ENCODE results near the gene AGTPBP1.
"Not testable (repeated sequence)": the region's sequence is repeated elsewhere in the genome, so short reads cannot be mapped to it uniquely, and the experiment has no call there.

AGTPBP1 gene

DNA sequence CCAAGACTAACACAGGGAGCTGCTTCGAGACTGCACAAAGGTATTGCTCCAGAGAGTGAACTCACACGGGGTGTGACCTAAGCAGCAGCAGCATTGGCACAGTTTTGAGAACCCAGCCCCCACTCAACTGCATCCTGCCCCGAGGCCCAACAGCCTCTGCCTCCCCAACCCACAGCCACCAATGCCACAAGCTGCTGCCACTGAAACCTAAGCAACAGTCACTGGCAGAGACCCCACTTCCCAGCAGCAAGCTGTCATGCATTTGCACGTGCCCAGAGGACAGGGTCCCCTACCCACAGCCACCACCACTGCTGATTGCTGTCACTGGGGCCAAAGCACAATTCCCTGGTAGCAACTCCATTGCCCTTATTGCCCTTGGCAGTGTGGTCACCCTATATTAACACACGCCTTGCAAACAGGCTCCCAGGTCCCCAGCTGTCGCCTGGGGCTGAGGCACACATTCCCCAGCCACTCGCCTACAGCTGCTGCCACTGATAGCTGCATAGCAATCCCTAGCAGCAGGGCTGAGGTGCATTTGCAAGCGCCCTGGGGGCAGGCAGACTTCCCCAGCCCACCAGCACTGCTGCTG lies 141.0 kb downstream of the AGTPBP1 start:
- H3K27ac ChIP-seq = no peak overlapping the region
- TF ChIP-seq ZFX (IDR thresholded peaks at IDR 0.05) = no peak
- TF ChIP-seq, protein P1, sequence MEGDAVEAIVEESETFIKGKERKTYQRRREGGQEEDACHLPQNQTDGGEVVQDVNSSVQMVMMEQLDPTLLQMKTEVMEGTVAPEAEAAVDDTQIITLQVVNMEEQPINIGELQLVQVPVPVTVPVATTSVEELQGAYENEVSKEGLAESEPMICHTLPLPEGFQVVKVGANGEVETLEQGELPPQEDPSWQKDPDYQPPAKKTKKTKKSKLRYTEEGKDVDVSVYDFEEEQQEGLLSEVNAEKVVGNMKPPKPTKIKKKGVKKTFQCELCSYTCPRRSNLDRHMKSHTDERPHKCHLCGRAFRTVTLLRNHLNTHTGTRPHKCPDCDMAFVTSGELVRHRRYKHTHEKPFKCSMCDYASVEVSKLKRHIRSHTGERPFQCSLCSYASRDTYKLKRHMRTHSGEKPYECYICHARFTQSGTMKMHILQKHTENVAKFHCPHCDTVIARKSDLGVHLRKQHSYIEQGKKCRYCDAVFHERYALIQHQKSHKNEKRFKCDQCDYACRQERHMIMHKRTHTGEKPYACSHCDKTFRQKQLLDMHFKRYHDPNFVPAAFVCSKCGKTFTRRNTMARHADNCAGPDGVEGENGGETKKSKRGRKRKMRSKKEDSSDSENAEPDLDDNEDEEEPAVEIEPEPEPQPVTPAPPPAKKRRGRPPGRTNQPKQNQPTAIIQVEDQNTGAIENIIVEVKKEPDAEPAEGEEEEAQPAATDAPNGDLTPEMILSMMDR (conservative IDR thresholded peaks at IDR 0.05) = no peak

DNA sequence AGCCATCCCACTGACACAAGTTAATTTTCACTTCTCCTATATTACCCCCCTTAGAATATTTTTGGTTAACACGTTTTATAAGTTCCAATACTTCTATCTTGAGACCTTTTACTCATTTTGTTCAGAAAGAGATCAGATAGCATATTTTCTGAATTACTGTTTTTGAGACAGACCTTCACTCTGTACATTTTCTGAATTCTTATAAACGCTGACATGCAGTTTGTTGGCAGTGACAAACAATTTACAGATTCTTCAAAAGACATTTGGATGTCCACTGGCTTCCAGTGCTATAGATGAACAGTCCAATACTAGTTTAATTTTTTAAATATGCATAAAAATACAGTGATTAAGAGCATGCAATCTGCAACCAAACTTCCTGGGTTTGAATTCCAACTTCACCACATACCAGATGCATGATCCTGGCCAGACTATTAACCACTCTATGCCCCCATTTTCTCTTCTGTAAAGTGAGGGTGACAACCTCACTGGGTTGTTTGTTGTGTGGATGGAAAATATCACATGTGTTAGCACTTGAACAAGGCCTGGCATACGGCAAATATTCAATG lies 142.1 kb downstream of the AGTPBP1 start:
- TF ChIP-seq, protein P1 (conservative IDR thresholded peaks at IDR 0.05) = no peak
- TF ChIP-seq ZFX (IDR thresholded peaks at IDR 0.05) = no peak
- H3K27ac ChIP-seq = no peak overlapping the region

DNA sequence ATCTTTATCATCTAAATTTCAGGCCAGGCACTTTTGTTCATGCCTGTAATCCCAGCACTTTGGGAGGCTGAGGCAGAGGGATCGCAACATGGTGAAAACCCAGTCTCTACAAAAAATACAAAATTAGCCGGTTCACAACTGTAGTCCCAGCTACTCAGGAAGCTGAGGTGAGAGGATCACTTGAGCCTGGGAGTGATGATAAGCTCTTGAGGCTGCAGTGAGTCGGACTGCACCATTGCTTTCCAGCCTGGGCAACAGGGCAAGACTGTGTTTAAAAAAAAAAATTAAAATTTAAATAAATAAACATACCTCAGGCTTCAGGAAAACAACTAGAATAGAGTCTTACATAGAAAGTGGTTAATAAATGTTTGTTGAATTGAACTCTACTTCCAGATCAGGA lies 147.4 kb downstream of the AGTPBP1 start:
- H3K27ac ChIP-seq = no peak overlapping the region
- TF ChIP-seq, protein P1 (conservative IDR thresholded peaks at IDR 0.05) = no peak
- no peak for TF ChIP-seq ZFX (IDR thresholded peaks at IDR 0.05)

DNA sequence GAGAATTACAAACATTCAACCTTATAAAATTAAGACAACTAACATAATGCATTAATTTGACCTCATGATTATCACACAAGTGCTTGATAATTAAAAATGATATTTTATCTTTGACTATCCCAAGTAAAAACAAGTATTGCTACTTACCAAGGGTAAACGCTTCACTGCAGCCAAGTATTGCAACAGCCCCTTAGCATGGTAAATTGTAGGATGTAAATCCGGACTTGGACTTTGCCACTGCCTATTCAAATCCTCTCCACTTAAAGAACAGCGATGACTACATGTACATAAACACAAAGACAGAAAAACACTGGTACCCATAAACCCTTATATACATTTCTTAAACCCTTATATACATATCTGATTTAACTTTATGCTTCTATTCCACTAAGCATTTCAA lies 155.1 kb downstream of the AGTPBP1 start:
- H3K27ac ChIP-seq = no peak overlapping the region
- TF ChIP-seq, protein P1 (conservative IDR thresholded peaks at IDR 0.05) = no peak
- no peak for TF ChIP-seq ZFX (IDR thresholded peaks at IDR 0.05)

DNA sequence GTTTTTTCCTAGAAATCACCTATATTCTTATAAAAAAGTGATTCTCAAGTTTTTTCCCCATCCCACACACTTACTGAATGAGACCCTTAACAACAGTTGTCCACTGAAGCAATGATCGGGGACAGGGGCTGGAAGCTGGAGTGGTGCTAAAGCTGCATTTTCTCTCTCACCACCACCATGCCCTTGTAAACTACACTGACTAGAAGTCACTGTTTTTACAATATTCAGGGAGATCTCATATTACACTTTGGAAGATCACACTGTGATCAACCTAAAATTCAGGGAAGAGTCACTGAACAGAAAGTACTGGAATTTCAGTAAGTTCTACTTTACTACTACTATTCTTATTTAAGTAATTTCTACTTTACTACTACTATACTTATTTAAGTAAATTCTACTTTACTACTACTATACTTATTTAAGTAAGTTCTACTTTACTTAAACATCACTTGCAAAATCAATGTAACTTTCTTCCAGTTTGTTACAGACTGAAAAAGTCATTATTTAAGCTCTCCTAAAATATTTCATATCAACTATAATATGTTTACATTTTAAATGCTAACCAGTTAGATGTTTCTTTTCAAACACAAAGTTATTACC lies 164.3 kb downstream of the AGTPBP1 start:
- TF ChIP-seq, protein P1 (conservative IDR thresholded peaks at IDR 0.05) = no peak
- TF ChIP-seq ZFX (IDR thresholded peaks at IDR 0.05) = no peak
- H3K27ac ChIP-seq = no peak overlapping the region

DNA sequence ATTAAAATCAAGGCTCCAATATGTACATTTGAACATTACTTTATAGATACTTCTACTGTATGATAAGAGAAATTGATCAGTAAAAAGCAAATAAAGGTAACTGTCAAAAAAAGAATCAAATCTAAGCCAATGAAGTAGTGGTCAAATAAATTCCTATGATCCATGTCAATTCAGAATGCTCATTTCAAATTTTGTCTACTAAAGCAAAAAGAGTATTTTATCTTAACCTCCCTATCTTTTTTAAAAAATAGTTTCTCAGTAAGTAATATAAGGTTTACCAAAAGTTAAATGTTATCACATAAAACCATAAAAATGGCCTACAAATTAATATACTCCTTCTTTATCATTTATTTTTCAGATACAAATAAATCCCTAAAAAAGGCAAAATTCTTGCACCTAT lies 165.9 kb downstream of the AGTPBP1 start:
- no peak for TF ChIP-seq ZFX (IDR thresholded peaks at IDR 0.05)
- TF ChIP-seq, protein P1 (conservative IDR thresholded peaks at IDR 0.05) = no peak
- no peak overlapping the region for H3K27ac ChIP-seq

DNA sequence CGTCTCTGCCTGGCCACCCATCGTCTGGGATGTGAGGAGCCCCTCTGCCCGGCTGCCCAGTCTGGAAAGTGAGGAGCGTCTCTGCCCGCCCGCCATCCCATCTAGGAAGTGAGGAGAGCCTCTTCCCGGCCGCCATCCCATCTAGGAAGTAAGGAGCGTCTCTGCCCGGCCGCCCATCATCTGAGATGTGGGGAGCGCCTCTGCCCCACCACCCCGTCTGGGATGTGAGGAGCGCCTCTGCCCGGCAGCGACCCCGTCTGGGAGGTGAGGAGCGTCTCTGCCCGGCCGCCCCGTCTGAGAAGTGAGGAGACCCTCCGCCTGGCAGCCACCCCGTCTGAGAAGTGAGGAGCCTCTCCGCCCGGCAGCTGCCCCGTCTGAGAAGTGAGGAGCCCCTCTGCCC lies 168.2 kb downstream of the AGTPBP1 start:
- not testable (repeated sequence) for H3K27ac ChIP-seq

DNA sequence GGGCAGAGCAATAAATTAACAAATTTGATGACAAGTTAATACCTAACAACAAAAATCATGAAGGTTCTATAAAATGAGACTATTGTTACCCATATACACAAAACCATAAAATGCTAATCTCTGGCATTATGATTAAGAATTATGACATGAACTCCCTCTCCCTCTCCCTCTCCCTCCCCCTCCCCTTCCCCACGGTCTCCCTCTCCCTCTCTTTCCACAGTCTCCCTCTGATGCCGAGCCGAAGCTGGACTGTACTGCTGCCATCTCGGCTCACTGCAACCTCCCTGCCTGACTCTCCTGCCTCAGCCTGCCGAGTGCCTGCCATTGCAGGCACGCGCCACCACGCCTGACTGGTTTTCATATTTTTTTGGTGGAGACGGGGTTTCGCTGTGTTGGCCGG lies 168.8 kb downstream of the AGTPBP1 start:
- not testable (repeated sequence) for H3K27ac ChIP-seq

All from C4-2B (cell line).